Fibroblast of pulmonary artery (primary cell): ENCODE measurements around the gene VAV2.
"Not testable (repeated sequence)": the region's sequence is repeated elsewhere in the genome, so short reads cannot be mapped to it uniquely, and the experiment has no call there.

ENCODE experiments used
- DNase-seq: peaks from one replicate; pipeline ENCODE4 v3.0.0-alpha.2; 2010; ENCODE audit warnings: low read depth
- H3K4me3 ChIP-seq: replicated peaks from 2 replicates; pipeline ENCODE4 v1.5.1; 2011; ENCODE audit warnings: low read depth, mild to moderate bottlenecking, control low read depth, low read length, moderate library complexity
- TF ChIP-seq, protein P1 (sequence below): IDR thresholded peaks from 2 replicates; pipeline ENCODE4 v1.5.1; 2011; ENCODE audit warnings: mild to moderate bottlenecking, control low read depth, low read length, inconsistent platforms; ENCODE audit errors: missing control alignments

The VAV2 gene

DNA sequence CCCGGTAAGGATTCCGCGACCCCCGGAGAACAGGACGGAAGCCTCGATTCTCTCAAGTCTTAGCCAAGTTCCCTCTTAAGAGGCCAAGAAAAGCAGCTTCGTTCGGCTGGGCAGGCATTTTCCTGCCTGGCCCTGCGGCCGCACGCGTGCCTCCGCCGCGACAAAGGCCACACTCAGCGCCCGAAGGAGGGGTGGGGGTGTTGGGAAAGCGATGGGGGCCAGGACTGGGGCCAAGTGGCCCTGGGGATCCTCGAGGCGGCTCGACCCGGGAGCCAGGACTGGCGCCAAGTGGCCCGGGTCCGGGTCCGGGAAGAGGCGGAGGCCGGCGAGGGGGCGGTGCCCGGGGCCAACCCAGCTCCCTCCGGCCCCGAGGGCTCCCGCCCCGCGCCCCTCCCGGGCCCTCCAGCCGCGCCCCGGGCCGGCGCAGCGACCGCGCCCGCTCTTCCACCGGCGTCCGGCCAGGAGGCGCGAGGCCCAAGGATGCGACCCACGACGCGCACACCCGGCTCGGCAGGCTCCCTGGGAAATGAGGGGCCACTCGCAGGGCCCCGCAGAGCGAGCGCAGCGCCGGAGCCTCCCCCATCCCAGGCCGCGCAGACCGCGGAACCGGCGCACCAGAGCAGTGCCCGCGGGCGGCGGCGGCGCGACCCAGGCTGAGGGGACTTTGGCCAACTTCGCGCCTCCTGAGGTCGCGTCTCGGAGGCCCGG lies 756 bp downstream of the VAV2 start:
- TF ChIP-seq, protein P1, sequence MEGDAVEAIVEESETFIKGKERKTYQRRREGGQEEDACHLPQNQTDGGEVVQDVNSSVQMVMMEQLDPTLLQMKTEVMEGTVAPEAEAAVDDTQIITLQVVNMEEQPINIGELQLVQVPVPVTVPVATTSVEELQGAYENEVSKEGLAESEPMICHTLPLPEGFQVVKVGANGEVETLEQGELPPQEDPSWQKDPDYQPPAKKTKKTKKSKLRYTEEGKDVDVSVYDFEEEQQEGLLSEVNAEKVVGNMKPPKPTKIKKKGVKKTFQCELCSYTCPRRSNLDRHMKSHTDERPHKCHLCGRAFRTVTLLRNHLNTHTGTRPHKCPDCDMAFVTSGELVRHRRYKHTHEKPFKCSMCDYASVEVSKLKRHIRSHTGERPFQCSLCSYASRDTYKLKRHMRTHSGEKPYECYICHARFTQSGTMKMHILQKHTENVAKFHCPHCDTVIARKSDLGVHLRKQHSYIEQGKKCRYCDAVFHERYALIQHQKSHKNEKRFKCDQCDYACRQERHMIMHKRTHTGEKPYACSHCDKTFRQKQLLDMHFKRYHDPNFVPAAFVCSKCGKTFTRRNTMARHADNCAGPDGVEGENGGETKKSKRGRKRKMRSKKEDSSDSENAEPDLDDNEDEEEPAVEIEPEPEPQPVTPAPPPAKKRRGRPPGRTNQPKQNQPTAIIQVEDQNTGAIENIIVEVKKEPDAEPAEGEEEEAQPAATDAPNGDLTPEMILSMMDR = no peak
- DNase-seq = no peak
- H3K4me3 ChIP-seq = peak overlapping the region; percentile 76

DNA sequence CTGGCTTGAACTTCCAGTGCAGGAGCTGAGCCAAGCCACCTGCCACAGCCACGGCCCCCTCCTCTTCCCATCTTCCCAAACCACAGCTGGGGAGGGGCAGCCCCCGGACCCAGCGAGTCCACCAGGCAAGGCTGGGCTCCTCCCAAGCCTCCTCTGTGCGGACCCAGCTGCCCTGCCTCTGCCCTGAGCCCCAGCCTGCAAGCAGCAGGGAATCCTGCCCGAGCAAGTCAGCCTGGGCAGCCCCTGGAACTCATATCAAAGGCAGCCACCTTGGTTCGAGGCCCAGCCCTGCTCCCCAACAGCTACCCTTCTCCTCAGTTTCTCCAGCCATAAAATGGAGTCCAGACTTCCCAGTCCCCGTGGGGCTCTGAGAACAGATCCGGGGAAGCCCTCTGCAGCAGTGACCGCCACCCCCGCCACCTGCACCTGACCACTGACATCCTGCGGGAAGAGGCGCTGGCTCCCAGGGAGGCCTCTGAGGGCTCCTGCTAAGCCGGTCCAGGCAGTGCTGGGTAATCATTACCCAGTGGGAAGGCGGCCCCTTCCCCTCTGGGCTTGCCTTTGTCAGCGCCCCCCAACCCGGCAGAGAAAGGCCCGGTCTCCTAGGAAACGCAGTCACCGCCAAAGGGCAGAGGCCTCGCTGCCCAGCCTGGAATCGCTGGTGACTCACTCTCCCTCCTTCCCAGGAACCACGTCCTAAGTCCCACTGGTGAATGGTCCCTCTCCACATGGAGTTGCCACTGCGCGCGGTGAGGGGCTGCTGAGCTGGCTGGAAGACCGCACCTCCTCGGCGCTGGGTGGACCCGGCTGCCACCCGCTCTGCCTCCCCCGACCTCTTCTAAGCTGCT lies 1.5 kb downstream of the VAV2 start:
- TF ChIP-seq, protein P1 = no peak
- H3K4me3 ChIP-seq = peak overlapping the region; percentile 76
- peak; percentile 70 for DNase-seq

GRCh38 chr9:133989625-133990365 lies 2.3 kb downstream of the VAV2 start:
- H3K4me3 ChIP-seq = peak overlapping the region; percentile 76
- TF ChIP-seq, protein P1 = no peak
- no peak for DNase-seq

GRCh38 chr9:133988771-133989170 lies 3.4 kb downstream of the VAV2 start:
- not testable (repeated sequence) for DNase-seq, H3K4me3 ChIP-seq

DNA sequence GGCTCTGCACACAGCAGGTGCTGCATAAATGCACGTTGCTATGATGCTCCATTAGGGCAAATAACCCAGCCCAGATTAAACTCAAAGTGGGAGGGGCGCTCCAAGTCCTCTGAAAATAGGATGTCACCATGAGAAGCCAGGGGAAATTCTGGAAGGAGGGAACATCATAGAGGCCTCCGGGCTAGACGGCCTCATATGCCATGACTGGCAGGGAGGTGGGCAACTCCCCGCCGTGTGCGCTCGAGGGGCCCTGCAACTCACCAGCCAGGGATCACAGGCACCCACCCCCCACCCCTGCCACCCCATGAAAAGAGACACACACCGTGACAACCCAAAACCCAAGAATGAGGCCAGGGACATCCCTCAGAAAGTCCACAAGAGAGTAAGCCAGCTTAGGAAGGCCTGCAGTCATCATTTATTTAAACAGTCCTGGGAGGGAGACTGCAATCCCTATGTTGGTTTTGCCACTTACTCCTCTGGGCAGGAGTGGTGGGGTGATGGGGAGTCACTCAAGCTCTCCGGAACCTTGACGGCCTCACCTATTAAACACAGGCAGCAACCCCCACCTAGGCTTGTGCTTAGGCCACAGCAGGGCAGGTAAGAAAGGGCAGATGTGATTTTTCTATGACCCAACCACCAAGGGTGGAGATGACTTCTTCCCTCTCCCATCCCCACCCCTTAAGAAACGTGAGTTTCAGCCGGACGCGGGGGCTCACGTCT lies 4.0 kb downstream of the VAV2 start:
- TF ChIP-seq, protein P1 = no peak
- no peak for DNase-seq
- no peak overlapping the region for H3K4me3 ChIP-seq

DNA sequence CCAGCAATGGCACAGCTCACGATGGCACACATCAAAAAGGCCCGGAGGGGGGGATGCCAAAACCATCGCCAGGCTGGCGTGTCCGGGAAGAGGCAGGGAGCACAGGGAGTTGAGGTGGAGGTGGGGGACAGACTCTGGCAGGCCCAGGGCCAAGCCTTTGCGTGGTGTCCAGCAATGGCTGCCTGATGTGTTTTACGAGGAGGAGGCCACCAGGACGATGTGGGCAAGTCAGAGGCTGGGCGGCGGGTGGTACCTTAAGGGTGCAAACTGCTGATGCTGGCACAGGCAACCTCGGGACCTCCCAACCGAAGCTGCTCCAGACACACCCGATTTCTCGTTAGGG lies 4.7 kb downstream of the VAV2 start:
- TF ChIP-seq, protein P1 = no peak
- no peak for DNase-seq
- H3K4me3 ChIP-seq = no peak overlapping the region
